ENCODE measurements around the gene VWDE.

- TF ChIP-seq CTCF (conservative IDR thresholded peaks at IDR 0.05) = no peak
- TF ChIP-seq ZFX (IDR thresholded peaks at IDR 0.05) = no peak
These were observed 5.5 kb downstream of the VWDE start for GRCh38 chr7:12398186-12398585.
